IMR-90 (cell line): ENCODE data around the gene GORASP1.

Experiments
- BHLHE40 ChIP-seq: fragments of 150-350 bp; IDR thresholded peaks from 2 replicates; pipeline ENCODE4 v1.6.1; 2016; ENCODE audit warnings: mild to moderate bottlenecking, low read depth, low read length
- MAZ ChIP-seq: IDR thresholded peaks from 2 replicates; pipeline ENCODE4 v1.6.1; 2012; ENCODE audit warnings: low read depth, mild to moderate bottlenecking, low read length, improper control_type of control experiment, moderate library complexity, borderline replicate concordance
- POLR2A ChIP-seq: IDR thresholded peaks from 2 replicates; pipeline ENCODE4 v1.6.1; 2012; ENCODE audit warnings: mild to moderate bottlenecking, low read depth, low read length
- RAD21 ChIP-seq: IDR thresholded peaks from 2 replicates; pipeline ENCODE4 v1.6.1; 2012; ENCODE audit warnings: low read length, improper control_type of control experiment
- RCOR1 ChIP-seq: IDR thresholded peaks from 2 replicates; pipeline ENCODE4 v1.6.1; 2012; ENCODE audit warnings: mild to moderate bottlenecking, low read length, improper control_type of control experiment; ENCODE audit not compliant: insufficient replicate concordance
- RFX5 ChIP-seq: IDR thresholded peaks from 2 replicates; pipeline ENCODE4 v1.8.0; 2012; ENCODE audit warnings: low read depth, mild to moderate bottlenecking, low read length, moderate library complexity
- SMC3 ChIP-seq: fragments of 150-350 bp; IDR thresholded peaks from 2 replicates; pipeline ENCODE4 v1.6.1; 2016; ENCODE audit warnings: low read depth, mild to moderate bottlenecking, antibody characterized with exemption, low read length, moderate library complexity
- TF ChIP-seq, protein P1 (sequence below): fragments of 150-350 bp; IDR thresholded peaks from 2 replicates; pipeline ENCODE4 v1.6.1; 2016; ENCODE audit warnings: low read depth, mild to moderate bottlenecking, low read length, moderate library complexity, borderline replicate concordance
- TF ChIP-seq, protein P2 (sequence below): conservative IDR thresholded peaks from 2 replicates; pipeline ENCODE4 v1.5.1; 2012; ENCODE audit warnings: mild to moderate bottlenecking, low read depth, low read length, improper control_type of control experiment

DNA sequence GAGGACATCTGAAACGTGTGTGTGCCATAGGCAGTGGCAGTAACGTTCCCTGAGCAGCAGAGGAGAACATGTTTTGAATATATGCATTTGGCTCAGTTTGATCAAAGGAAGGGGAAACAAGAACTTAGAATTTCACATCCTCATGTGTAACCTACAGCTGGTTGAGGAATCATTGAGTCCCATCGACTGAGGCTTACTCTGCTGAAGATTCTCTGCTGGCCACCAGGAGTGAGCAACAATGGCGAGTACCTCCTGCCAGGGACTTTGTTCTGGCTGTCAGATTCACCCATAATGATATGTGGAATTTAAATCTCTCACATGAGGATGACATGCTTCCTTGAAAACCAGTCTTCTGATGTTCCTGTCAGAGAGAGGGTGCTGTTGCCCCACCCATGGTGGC lies 21.3 kb downstream of the GORASP1 start:
- TF ChIP-seq, protein P1, sequence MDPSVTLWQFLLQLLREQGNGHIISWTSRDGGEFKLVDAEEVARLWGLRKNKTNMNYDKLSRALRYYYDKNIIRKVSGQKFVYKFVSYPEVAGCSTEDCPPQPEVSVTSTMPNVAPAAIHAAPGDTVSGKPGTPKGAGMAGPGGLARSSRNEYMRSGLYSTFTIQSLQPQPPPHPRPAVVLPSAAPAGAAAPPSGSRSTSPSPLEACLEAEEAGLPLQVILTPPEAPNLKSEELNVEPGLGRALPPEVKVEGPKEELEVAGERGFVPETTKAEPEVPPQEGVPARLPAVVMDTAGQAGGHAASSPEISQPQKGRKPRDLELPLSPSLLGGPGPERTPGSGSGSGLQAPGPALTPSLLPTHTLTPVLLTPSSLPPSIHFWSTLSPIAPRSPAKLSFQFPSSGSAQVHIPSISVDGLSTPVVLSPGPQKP: no peak
- TF ChIP-seq MAZ (no peak), RAD21 (no peak), SMC3 (no peak), RCOR1 (no peak), BHLHE40 (no peak), RFX5 (no peak), POLR2A (no peak)
- TF ChIP-seq, protein P2, sequence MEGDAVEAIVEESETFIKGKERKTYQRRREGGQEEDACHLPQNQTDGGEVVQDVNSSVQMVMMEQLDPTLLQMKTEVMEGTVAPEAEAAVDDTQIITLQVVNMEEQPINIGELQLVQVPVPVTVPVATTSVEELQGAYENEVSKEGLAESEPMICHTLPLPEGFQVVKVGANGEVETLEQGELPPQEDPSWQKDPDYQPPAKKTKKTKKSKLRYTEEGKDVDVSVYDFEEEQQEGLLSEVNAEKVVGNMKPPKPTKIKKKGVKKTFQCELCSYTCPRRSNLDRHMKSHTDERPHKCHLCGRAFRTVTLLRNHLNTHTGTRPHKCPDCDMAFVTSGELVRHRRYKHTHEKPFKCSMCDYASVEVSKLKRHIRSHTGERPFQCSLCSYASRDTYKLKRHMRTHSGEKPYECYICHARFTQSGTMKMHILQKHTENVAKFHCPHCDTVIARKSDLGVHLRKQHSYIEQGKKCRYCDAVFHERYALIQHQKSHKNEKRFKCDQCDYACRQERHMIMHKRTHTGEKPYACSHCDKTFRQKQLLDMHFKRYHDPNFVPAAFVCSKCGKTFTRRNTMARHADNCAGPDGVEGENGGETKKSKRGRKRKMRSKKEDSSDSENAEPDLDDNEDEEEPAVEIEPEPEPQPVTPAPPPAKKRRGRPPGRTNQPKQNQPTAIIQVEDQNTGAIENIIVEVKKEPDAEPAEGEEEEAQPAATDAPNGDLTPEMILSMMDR: no peak
